H9 (cell line): ENCODE measurements around the gene ATXN7L3. TPM values are rescaled to one million over a fixed set of nuclear protein-coding genes. Genes with fewer than 3 reads are reported as not detected.

Experiments used
- DNase-seq: peaks from one replicate; pipeline ENCODE4 v3.0.0-alpha.2; 2017
- H2AFZ ChIP-seq: one replicate; pipeline ENCODE4 v1.6.1; 2013; ENCODE audit warnings: mild to moderate bottlenecking, low read length, control low read depth, moderate library complexity
- H2AK5ac ChIP-seq: 2 replicates; pipeline ENCODE4 v1.6.1; 2013; ENCODE audit warnings: low read length, control low read depth, mixed read lengths; ENCODE audit not compliant: insufficient read length
- H2BK120ac ChIP-seq: one replicate; pipeline ENCODE4 v1.6.1; 2013; ENCODE audit warnings: low read depth, mild to moderate bottlenecking, low read length, control low read depth, inconsistent platforms; ENCODE audit not compliant: poor library complexity, severe bottlenecking
- H2BK12ac ChIP-seq: 2 replicates; pipeline ENCODE4 v1.6.1; 2013; ENCODE audit warnings: low read length, control low read depth, mixed read lengths, low read depth; ENCODE audit not compliant: insufficient read length
- H2BK15ac ChIP-seq: 2 replicates; pipeline ENCODE4 v1.6.1; 2013; ENCODE audit warnings: low read depth, low read length, control low read depth
- H2BK20ac ChIP-seq: one replicate; pipeline ENCODE4 v1.6.1; 2013; ENCODE audit warnings: low read depth, mild to moderate bottlenecking, low read length, control low read depth, inconsistent platforms; ENCODE audit not compliant: poor library complexity, severe bottlenecking
- H2BK5ac ChIP-seq: 2 replicates; pipeline ENCODE4 v1.6.1; 2013; ENCODE audit warnings: low read length, control low read depth, mixed read lengths; ENCODE audit not compliant: insufficient read length
- H3K14ac ChIP-seq: 2 replicates; pipeline ENCODE4 v1.6.1; 2013; ENCODE audit warnings: low read length, control low read depth; ENCODE audit not compliant: insufficient read depth
- H3K18ac ChIP-seq: 2 replicates; pipeline ENCODE4 v1.6.1; 2013; ENCODE audit warnings: low read depth, mild to moderate bottlenecking, mixed read lengths, low read length, control low read depth; ENCODE audit not compliant: insufficient read length
- H3K23ac ChIP-seq: 2 replicates; pipeline ENCODE4 v1.6.1; 2013; ENCODE audit warnings: low read length, control low read depth, mixed read lengths, low read depth; ENCODE audit not compliant: insufficient read length
- H3K23me2 ChIP-seq: 2 replicates; pipeline ENCODE4 v1.6.1; 2013; ENCODE audit warnings: low read depth, mild to moderate bottlenecking, mixed read lengths, low read length, control low read depth; ENCODE audit not compliant: insufficient read length, poor library complexity, severe bottlenecking
- H3K27ac ChIP-seq: 2 replicates; pipeline ENCODE4 v1.5.1; 2013; ENCODE audit warnings: low read length, control low read depth, mixed read lengths, low read depth; ENCODE audit not compliant: insufficient read length
- H3K27me3 ChIP-seq: 2 replicates; pipeline ENCODE4 v1.6.1; 2013; ENCODE audit warnings: low read length, control low read depth, inconsistent platforms; ENCODE audit not compliant: insufficient read depth
- H3K4ac ChIP-seq: 2 replicates; pipeline ENCODE4 v1.6.1; 2013; ENCODE audit warnings: low read depth, mild to moderate bottlenecking, control low read depth, inconsistent platforms, low read length, moderate library complexity
- H3K4me1 ChIP-seq: 2 replicates; pipeline ENCODE4 v1.6.1; 2013; ENCODE audit warnings: low read length, control low read depth, inconsistent platforms; ENCODE audit not compliant: insufficient read depth
- H3K4me2 ChIP-seq: 2 replicates; pipeline ENCODE4 v1.6.1; 2013; ENCODE audit warnings: low read length, control low read depth, mixed read lengths; ENCODE audit not compliant: insufficient read length, insufficient read depth
- H3K56ac ChIP-seq: 2 replicates; pipeline ENCODE4 v1.6.1; 2013; ENCODE audit warnings: low read depth, mild to moderate bottlenecking, mixed read lengths, low read length, control low read depth; ENCODE audit not compliant: insufficient read length
- H3K79me1 ChIP-seq: 2 replicates; pipeline ENCODE4 v1.6.1; 2013; ENCODE audit warnings: low read depth, mild to moderate bottlenecking, moderate library complexity, low read length, control low read depth, inconsistent platforms; ENCODE audit not compliant: insufficient read depth, poor library complexity, severe bottlenecking
- H3K79me2 ChIP-seq: 2 replicates; pipeline ENCODE4 v1.6.1; 2013; ENCODE audit warnings: low read length, control low read depth, inconsistent platforms; ENCODE audit not compliant: insufficient read depth
- H3K9ac ChIP-seq: 2 replicates; pipeline ENCODE4 v1.6.1; 2013; ENCODE audit warnings: low read length, control low read depth, mixed read lengths; ENCODE audit not compliant: insufficient read length; ENCODE audit errors: extremely low read depth
- H3K9me3 ChIP-seq: one replicate; pipeline ENCODE4 v1.6.1; 2013; ENCODE audit warnings: low read depth, low read length, inconsistent platforms; ENCODE audit not compliant: control insufficient read depth
- H3T11ph ChIP-seq: one replicate; pipeline ENCODE4 v1.6.1; 2013; ENCODE audit warnings: mild to moderate bottlenecking, low read length, control low read depth, inconsistent platforms
- H4K20me1 ChIP-seq: one replicate; pipeline ENCODE4 v1.6.1; 2013; ENCODE audit not compliant: control insufficient read depth, insufficient read length, insufficient read depth
- H4K5ac ChIP-seq: 2 replicates; pipeline ENCODE4 v1.6.1; 2013; ENCODE audit warnings: low read depth, mild to moderate bottlenecking, mixed read lengths, low read length, control low read depth; ENCODE audit not compliant: insufficient read length
- H4K8ac ChIP-seq: replicated peaks from 2 replicates; pipeline ENCODE4 v1.6.1; 2013; ENCODE audit warnings: low read length, control low read depth, mixed read lengths, low read depth; ENCODE audit not compliant: insufficient read length
- H4K91ac ChIP-seq: 2 replicates; pipeline ENCODE4 v1.6.1; 2013; ENCODE audit warnings: low read depth, mild to moderate bottlenecking, moderate library complexity, mixed read lengths, low read length, control low read depth; ENCODE audit not compliant: insufficient read length
- H3K27ac Mint-ChIP-seq, 3 experiments: 2 replicates in 2 of 3; 3 replicates in 1 of 3; pipeline ENCODE4 v1.8.0; 2020 to 2021; ENCODE audit warnings: mixed read lengths in 3 of 3, mild to moderate bottlenecking in 1 of 3, moderate library complexity in 1 of 3
- H3K27me3 Mint-ChIP-seq: 2 replicates; pipeline ENCODE4 v1.8.0; 2021; ENCODE audit warnings: low read depth, mild to moderate bottlenecking, moderate library complexity, mixed read lengths
- H3K36me3 Mint-ChIP-seq, 3 experiments: 2 replicates in 2 of 3; 3 replicates in 1 of 3; pipeline ENCODE4 v1.8.0; 2020 to 2021; ENCODE audit warnings: low read depth in 3 of 3, mixed read lengths in 3 of 3; ENCODE audit not compliant: insufficient read depth in 1 of 3
- H3K4me1 Mint-ChIP-seq, 2 experiments: 2 replicates each; pipeline ENCODE4 v1.8.0; 2020; ENCODE audit warnings: mixed read lengths in 2 of 2
- H3K4me3 Mint-ChIP-seq, 2 experiments: 2 replicates in 1 of 2; 3 replicates in 1 of 2; pipeline ENCODE4 v1.8.0; 2020 to 2021; ENCODE audit warnings: mild to moderate bottlenecking in 2 of 2, mixed read lengths in 2 of 2, moderate library complexity in 1 of 2
- H3K9me3 Mint-ChIP-seq, 2 experiments: 2 replicates in 1 of 2; 3 replicates in 1 of 2; pipeline ENCODE4 v1.8.0; 2020; ENCODE audit warnings: mild to moderate bottlenecking in 2 of 2, mixed read lengths in 2 of 2, moderate library complexity in 1 of 2
- WGBS: extraction: QIAGEN DNeasy Blood & Tissue Kit; methylation state at CpG from one replicate; pipeline ENCODE4 v1.1.7; 2013; ENCODE audit warnings: missing lambda C conversion rate, low lambda C conversion rate, mixed read lengths; ENCODE audit not compliant: insufficient read length; ENCODE audit errors: extremely low coverage; 5-methylcytosine and 5-hydroxymethylcytosine counted together
- total RNA-seq: library from RNA; stranded (reverse); gene quantifications from 2 replicates; pipeline ENCODE4 v1.2.1, GENCODE V29; 2021
- TF ChIP-seq, protein P1 (sequence below): fragments of 200-600 bp; sonication (generic); conservative IDR thresholded peaks from 3 replicates; pipeline ENCODE4 v1.8.0; 2021; ENCODE audit warnings: antibody characterized with exemption, mild to moderate bottlenecking

ATXN7L3 gene
- total RNA-seq, 1 experiment from 2014 or later: 125 TPM

DNA sequence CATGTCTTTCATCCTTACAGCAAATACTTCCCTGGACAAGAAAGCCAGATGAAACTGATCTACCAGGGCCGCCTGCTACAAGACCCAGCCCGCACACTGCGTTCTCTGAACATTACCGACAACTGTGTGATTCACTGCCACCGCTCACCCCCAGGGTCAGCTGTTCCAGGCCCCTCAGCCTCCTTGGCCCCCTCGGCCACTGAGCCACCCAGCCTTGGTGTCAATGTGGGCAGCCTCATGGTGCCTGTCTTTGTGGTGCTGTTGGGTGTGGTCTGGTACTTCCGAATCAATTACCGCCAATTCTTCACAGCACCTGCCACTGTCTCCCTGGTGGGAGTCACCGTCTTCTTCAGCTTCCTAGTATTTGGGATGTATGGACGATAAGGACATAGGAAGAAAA is 9.2 kb downstream of the ATXN7L3 start:
- Histone ChIP-seq H4K5ac (no peak overlapping the region), H2BK120ac (no peak overlapping the region), H3T11ph (no peak overlapping the region), H3K14ac (no peak overlapping the region), H4K8ac (no peak overlapping the region), H4K20me1 (no peaks in the 10 kb centered on the region), H3K79me1 (no peaks in the 10 kb centered on the region), H3K27me3 (no peaks in the 10 kb centered on the region), H3K56ac (no peak overlapping the region), H2BK20ac (no peak overlapping the region), H3K27ac (no peak overlapping the region), H2BK5ac (no peak overlapping the region), H3K4me1 (no peaks in the 10 kb centered on the region), H2AFZ (no peak overlapping the region), H3K4me2 (no peak overlapping the region), H3K4ac (no peak overlapping the region), H3K23me2 (no peaks in the 10 kb centered on the region), H3K23ac (no peak overlapping the region), H2BK15ac (no peak overlapping the region), H2AK5ac (no peak overlapping the region), H4K91ac (no peak overlapping the region), H3K9me3 (no peaks in the 10 kb centered on the region), H3K18ac (no peak overlapping the region), H2BK12ac (no peak overlapping the region), H3K9ac (no peak overlapping the region), H3K79me2 (peaks cover 3% of the 10 kb centered on the region; the same call in 1 of the 2 replicates)
- Mint-ChIP-seq H3K27ac (peak overlapping the region in 2 of 3 experiments; percentile 52 to 63; a peak in 4 of 7 replicates), H3K4me3 (no peak overlapping the region; a peak in 1 of 5 replicates), H3K4me1 (peaks cover 17 to 36% of the 10 kb centered on the region in 2 experiments), H3K27me3 (no peaks in the 10 kb centered on the region; the same call in 1 of the 2 replicates), H3K36me3 (peaks cover 13 to 55% (median 37%) of the 10 kb centered on the region in 3 experiments), H3K9me3 (peaks cover 0 to 3% of the 10 kb centered on the region in 2 experiments; a peak in 2 of 5 replicates)
- DNase-seq: no peak
- WGBS: no CpG with 5 or more reads among the region's 10 CpGs
- TF ChIP-seq, protein P1, sequence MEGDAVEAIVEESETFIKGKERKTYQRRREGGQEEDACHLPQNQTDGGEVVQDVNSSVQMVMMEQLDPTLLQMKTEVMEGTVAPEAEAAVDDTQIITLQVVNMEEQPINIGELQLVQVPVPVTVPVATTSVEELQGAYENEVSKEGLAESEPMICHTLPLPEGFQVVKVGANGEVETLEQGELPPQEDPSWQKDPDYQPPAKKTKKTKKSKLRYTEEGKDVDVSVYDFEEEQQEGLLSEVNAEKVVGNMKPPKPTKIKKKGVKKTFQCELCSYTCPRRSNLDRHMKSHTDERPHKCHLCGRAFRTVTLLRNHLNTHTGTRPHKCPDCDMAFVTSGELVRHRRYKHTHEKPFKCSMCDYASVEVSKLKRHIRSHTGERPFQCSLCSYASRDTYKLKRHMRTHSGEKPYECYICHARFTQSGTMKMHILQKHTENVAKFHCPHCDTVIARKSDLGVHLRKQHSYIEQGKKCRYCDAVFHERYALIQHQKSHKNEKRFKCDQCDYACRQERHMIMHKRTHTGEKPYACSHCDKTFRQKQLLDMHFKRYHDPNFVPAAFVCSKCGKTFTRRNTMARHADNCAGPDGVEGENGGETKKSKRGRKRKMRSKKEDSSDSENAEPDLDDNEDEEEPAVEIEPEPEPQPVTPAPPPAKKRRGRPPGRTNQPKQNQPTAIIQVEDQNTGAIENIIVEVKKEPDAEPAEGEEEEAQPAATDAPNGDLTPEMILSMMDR: no peak
